Activated T-helper 1 cell treated with anti-CD3 and anti-CD28 coated beads, Interleukin-12 subunit alpha, Interleukin-12 subunit beta, Interleukin-2, Interleukin-4 antibody, amounts not matched to agents 30 ng/mL and 10 ng/mL and 1 ng/mL, durations not matched to agents 14 hours and 24 hours and 36 hours (primary cell): ENCODE results near the gene ABCC4. TPM values are rescaled to one million over a fixed set of nuclear protein-coding genes. Genes with fewer than 3 reads are reported as not detected.

Source experiments
- DNase-seq: peaks from one replicate; pipeline ENCODE4 v3.0.0; 2021; ENCODE audit warnings: low spot score
- H3K27ac Mint-ChIP-seq: one replicate; pipeline ENCODE4 v1.8.0; 2021; ENCODE audit warnings: mild to moderate bottlenecking, mixed read lengths
- H3K27me3 Mint-ChIP-seq: one replicate; pipeline ENCODE4 v1.8.0; 2022; ENCODE audit warnings: mild to moderate bottlenecking, moderate library complexity, mixed read lengths; ENCODE audit not compliant: insufficient read depth
- H3K36me3 Mint-ChIP-seq: one replicate; pipeline ENCODE4 v1.8.0; 2021; ENCODE audit warnings: low read depth, mixed read lengths
- H3K4me1 Mint-ChIP-seq: one replicate; pipeline ENCODE4 v1.8.0; 2021; ENCODE audit warnings: low read depth, mixed read lengths
- H3K4me3 Mint-ChIP-seq: one replicate; pipeline ENCODE4 v1.8.0; 2021; ENCODE audit warnings: mild to moderate bottlenecking, moderate library complexity, mixed read lengths
- H3K9me3 Mint-ChIP-seq: one replicate; pipeline ENCODE4 v1.8.0; 2021; ENCODE audit warnings: mixed read lengths
- intact Hi-C: fragments of 100-400 bp; cut with micrococcal nuclease; formaldehyde crosslinking; loops from one replicate; pipeline ENCODE4 v1.15.1; 2024
- total RNA-seq: library from RNA; stranded (reverse); gene quantifications from 2 replicates; pipeline ENCODE4 v1.2.3, GENCODE V29; 2022

The ABCC4 gene
- total RNA-seq, 1 donor from 2014 or later: 16.4 TPM

GRCh38 chr13:95260031-95260525 lies 41.2 kb downstream of the ABCC4 start:
- no peaks in the 10 kb centered on the region for H3K4me1 Mint-ChIP-seq
- no peak for DNase-seq
- H3K27ac Mint-ChIP-seq: no peak overlapping the region
- no peak overlapping the region for H3K4me3 Mint-ChIP-seq
- H3K27me3 Mint-ChIP-seq: no peaks in the 10 kb centered on the region
- no peaks in the 10 kb centered on the region for H3K9me3 Mint-ChIP-seq
- intact Hi-C loops: no loop called here
- no peaks in the 10 kb centered on the region for H3K36me3 Mint-ChIP-seq

GRCh38 chr13:95258619-95259194 lies 42.5 kb downstream of the ABCC4 start:
- Mint-ChIP-seq H3K4me1 (no peaks in the 10 kb centered on the region), H3K36me3 (no peaks in the 10 kb centered on the region), H3K27me3 (no peaks in the 10 kb centered on the region), H3K9me3 (no peaks in the 10 kb centered on the region), H3K4me3 (no peak overlapping the region), H3K27ac (no peak overlapping the region)
- intact Hi-C loops: no loop called here
- no peak for DNase-seq

GRCh38 chr13:95258098-95258497 lies 43.2 kb downstream of the ABCC4 start:
- H3K9me3 Mint-ChIP-seq: no peaks in the 10 kb centered on the region
- intact Hi-C loops: no loop called here
- no peak overlapping the region for H3K4me3 Mint-ChIP-seq
- H3K27ac Mint-ChIP-seq: no peak overlapping the region
- no peaks in the 10 kb centered on the region for H3K27me3 Mint-ChIP-seq
- H3K36me3 Mint-ChIP-seq: no peaks in the 10 kb centered on the region
- no peak for DNase-seq
- no peaks in the 10 kb centered on the region for H3K4me1 Mint-ChIP-seq

- no peaks in the 10 kb centered on the region for H3K27me3 Mint-ChIP-seq
- H3K9me3 Mint-ChIP-seq: no peaks in the 10 kb centered on the region
- H3K27ac Mint-ChIP-seq: no peak overlapping the region
Observed at GRCh38 chr13:95256091-95256490, 45.2 kb downstream of the ABCC4 start.

GRCh38 chr13:95255072-95255732 lies 46.0 kb downstream of the ABCC4 start:
- no peak for DNase-seq
- peaks cover 6% of the 10 kb centered on the region for H3K4me1 Mint-ChIP-seq
- no peaks in the 10 kb centered on the region for H3K9me3 Mint-ChIP-seq
- H3K36me3 Mint-ChIP-seq: no peaks in the 10 kb centered on the region
- H3K27me3 Mint-ChIP-seq: no peaks in the 10 kb centered on the region
- intact Hi-C loops: no loop called here
- no peak overlapping the region for H3K4me3 Mint-ChIP-seq
- no peak overlapping the region for H3K27ac Mint-ChIP-seq

More at GRCh38 chr13:95256091-95256490, 45.2 kb downstream of the ABCC4 start:
- H3K36me3 Mint-ChIP-seq: no peaks in the 10 kb centered on the region
- no peak for DNase-seq
- H3K4me3 Mint-ChIP-seq: no peak overlapping the region
- intact Hi-C loops: no loop called here
- H3K4me1 Mint-ChIP-seq: peaks cover 5% of the 10 kb centered on the region

- Mint-ChIP-seq H3K4me1 (peaks cover 6% of the 10 kb centered on the region), H3K4me3 (no peak overlapping the region), H3K36me3 (no peaks in the 10 kb centered on the region), H3K9me3 (no peaks in the 10 kb centered on the region), H3K27ac (no peak overlapping the region), H3K27me3 (no peaks in the 10 kb centered on the region)
- intact Hi-C loops: no loop called here
- DNase-seq: no peak
Observed at GRCh38 chr13:95254339-95254738, 46.9 kb downstream of the ABCC4 start.

GRCh38 chr13:95253033-95253432 lies 48.2 kb downstream of the ABCC4 start:
- H3K9me3 Mint-ChIP-seq: no peaks in the 10 kb centered on the region
- no peak overlapping the region for H3K27ac Mint-ChIP-seq
- H3K27me3 Mint-ChIP-seq: no peaks in the 10 kb centered on the region
- intact Hi-C loops: no loop called here
- peaks cover 6% of the 10 kb centered on the region for H3K4me1 Mint-ChIP-seq
- no peaks in the 10 kb centered on the region for H3K36me3 Mint-ChIP-seq
- H3K4me3 Mint-ChIP-seq: no peak overlapping the region
- no peak for DNase-seq

GRCh38 chr13:95251641-95252040 lies 49.6 kb downstream of the ABCC4 start:
- intact Hi-C loops: no loop called here
- H3K9me3 Mint-ChIP-seq: no peaks in the 10 kb centered on the region
- no peaks in the 10 kb centered on the region for H3K27me3 Mint-ChIP-seq
- peaks cover 3% of the 10 kb centered on the region for H3K36me3 Mint-ChIP-seq
- no peak for DNase-seq
- H3K27ac Mint-ChIP-seq: no peak overlapping the region
- H3K4me3 Mint-ChIP-seq: no peak overlapping the region
- H3K4me1 Mint-ChIP-seq: peaks cover 6% of the 10 kb centered on the region

GRCh38 chr13:95250961-95251360 lies 50.3 kb downstream of the ABCC4 start:
- Mint-ChIP-seq H3K27ac (no peak overlapping the region), H3K27me3 (no peaks in the 10 kb centered on the region), H3K4me3 (no peak overlapping the region), H3K9me3 (no peaks in the 10 kb centered on the region), H3K4me1 (peaks cover 6% of the 10 kb centered on the region), H3K36me3 (peaks cover 6% of the 10 kb centered on the region)
- intact Hi-C loops: no loop called here
- DNase-seq: no peak

GRCh38 chr13:95248953-95249352 lies 52.3 kb downstream of the ABCC4 start:
- Mint-ChIP-seq H3K4me3 (no peak overlapping the region), H3K9me3 (no peaks in the 10 kb centered on the region), H3K27me3 (no peaks in the 10 kb centered on the region), H3K27ac (no peak overlapping the region), H3K4me1 (peaks cover 6% of the 10 kb centered on the region), H3K36me3 (peaks cover 6% of the 10 kb centered on the region)
- intact Hi-C loops: no loop called here
- no peak for DNase-seq

GRCh38 chr13:95247852-95248251 lies 53.4 kb downstream of the ABCC4 start:
- DNase-seq: no peak
- Mint-ChIP-seq H3K36me3 (peaks cover 6% of the 10 kb centered on the region), H3K4me1 (peaks cover 6% of the 10 kb centered on the region), H3K4me3 (no peak overlapping the region), H3K27ac (no peak overlapping the region), H3K27me3 (no peaks in the 10 kb centered on the region), H3K9me3 (no peaks in the 10 kb centered on the region)
- intact Hi-C loops: no loop called here

- peaks cover 6% of the 10 kb centered on the region for H3K4me1 Mint-ChIP-seq
- H3K36me3 Mint-ChIP-seq: peaks cover 6% of the 10 kb centered on the region
- H3K9me3 Mint-ChIP-seq: no peaks in the 10 kb centered on the region
- intact Hi-C loops: no loop called here
- no peak overlapping the region for H3K4me3 Mint-ChIP-seq
- H3K27me3 Mint-ChIP-seq: no peaks in the 10 kb centered on the region
- no peak for DNase-seq
- H3K27ac Mint-ChIP-seq: no peak overlapping the region
Observed at GRCh38 chr13:95247171-95247570, 54.1 kb downstream of the ABCC4 start.

- no peaks in the 10 kb centered on the region for H3K9me3 Mint-ChIP-seq
- peaks cover 6% of the 10 kb centered on the region for H3K4me1 Mint-ChIP-seq
- DNase-seq: no peak
- no peaks in the 10 kb centered on the region for H3K27me3 Mint-ChIP-seq
- intact Hi-C loops: no loop called here
- H3K4me3 Mint-ChIP-seq: no peak overlapping the region
- no peak overlapping the region for H3K27ac Mint-ChIP-seq
- peaks cover 6% of the 10 kb centered on the region for H3K36me3 Mint-ChIP-seq
Observed at GRCh38 chr13:95246292-95247082, 54.8 kb downstream of the ABCC4 start.
